ENCODE data around the gene ZNF665.

- no peak for TF ChIP-seq EP300 (conservative IDR thresholded peaks at IDR 0.05; ENCODE audit: poor library complexity, severe bottlenecking)
- TF ChIP-seq CTCF (IDR thresholded peaks at IDR 0.05; ENCODE audit: poor library complexity, severe bottlenecking) = no peak
- TF ChIP-seq EZH2 (IDR thresholded peaks at IDR 0.05; ENCODE audit: borderline replicate concordance, insufficient read depth, low read length, poor library complexity, severe bottlenecking) = no peak
- no peak for TF ChIP-seq POLR2AphosphoS5 (IDR thresholded peaks at IDR 0.05)
Observed at GRCh38 chr19:53131727-53132126, 61.4 kb downstream of the ZNF665 start.
